HG02759 (cell line): ENCODE results near the gene NUDT3.
"Not testable (repeated sequence)": the region's sequence is repeated elsewhere in the genome, so short reads cannot be mapped to it uniquely, and the experiment has no call there.

ENCODE experiments used
- ATAC-seq: cut with Tn5 transposase; IDR thresholded peaks from one replicate; pipeline ENCODE4 v1.9.1; 2021; ENCODE audit warnings: mild to moderate bottlenecking, moderate library complexity; ENCODE audit not compliant: unreplicated experiment

The NUDT3 gene

GRCh38 chr6:34346175-34347119, 46.0 kb downstream of the NUDT3 start:
- no peak for ATAC-seq

GRCh38 chr6:34343806-34344205, 48.7 kb downstream of the NUDT3 start:
- no peak for ATAC-seq

GRCh38 chr6:34342247-34342646, 50.2 kb downstream of the NUDT3 start:
- ATAC-seq: no peak

DNA sequence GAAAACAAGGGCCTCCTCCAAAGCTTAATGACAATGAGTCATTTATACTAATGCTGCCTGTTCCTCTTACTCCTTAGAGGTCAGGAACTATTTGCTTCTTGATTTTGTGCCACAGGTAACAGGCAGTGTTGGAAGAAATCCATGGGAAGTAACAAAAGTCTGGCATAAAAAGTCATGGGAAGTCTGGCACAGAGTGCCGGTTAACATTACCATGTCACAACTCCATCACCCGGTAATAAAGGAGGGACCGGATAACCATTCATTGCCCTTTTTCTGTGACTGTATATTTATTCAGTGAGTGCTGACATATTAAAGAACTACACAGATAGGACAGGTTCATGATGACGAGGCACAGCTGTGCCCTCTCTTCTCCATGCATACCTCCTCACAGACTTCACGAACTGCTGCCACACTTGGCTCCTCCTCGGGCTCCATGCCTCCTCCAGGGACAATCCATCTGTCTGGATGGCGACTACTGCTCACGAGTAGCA, 50.9 kb downstream of the NUDT3 start:
- no peak for ATAC-seq

DNA sequence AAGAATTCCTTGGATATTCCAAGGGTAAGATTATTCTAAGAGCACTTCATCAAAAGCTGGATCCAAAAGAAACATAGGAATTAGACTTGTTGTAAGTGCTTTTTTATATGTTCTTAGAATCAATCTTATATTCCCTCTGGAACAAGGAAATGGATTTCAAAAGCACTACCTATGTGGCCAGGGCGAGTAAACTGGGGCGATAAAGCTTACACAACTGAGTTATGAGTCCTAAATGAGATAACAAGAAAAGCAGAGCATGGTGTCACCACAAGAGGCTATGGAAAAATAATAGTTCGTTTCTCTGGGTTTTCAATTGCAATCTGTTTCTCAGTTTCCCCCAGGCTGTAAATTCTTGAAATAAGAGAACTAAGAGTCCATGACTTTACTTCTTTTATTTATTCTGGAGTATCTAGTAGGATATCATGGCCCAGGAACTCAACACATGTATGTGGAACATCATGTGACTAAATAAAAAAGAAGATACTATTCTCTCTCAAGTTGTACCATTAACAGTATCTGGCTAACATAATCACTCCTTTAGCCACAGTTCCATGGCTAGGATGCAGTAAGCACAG, 51.5 kb downstream of the NUDT3 start:
- ATAC-seq: no peak

DNA sequence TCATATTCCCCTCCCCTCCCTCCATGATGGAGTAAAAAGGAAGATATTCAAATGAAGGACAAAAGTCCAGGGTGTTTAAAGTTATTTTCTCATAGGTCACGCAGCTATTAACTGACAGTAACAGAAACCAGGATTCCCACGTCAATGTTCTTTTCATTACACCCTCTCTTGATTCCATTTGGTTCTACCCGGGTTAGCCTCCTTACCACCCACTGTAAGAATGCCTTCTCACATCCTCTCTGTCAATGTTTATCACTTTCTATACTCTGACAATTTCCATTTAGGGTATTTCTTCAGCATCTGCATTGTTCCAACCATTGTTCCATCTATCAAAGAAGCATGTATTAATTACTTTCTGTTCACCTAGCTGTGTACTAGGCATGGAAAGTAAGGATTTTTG, 52.1 kb downstream of the NUDT3 start:
- ATAC-seq: no peak

DNA sequence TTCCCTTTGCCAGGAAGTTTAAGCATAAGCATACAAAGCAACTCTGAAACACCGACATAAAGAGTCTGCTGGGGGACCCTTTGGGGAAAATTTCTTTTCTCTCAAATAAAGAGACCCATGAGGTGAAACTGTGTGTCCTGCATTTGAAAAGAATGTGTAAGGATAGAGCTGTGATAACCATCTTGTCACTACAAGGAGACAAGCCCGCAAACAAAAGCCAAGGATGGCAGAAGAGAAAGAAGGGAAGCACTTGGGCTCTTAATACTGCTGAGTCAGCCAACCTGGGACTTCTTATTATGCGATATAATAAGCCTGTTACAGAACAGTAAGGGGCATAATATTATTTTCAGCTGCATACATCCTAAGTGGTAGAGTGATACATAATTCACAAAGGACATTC, 52.5 kb downstream of the NUDT3 start:
- ATAC-seq: no peak

DNA sequence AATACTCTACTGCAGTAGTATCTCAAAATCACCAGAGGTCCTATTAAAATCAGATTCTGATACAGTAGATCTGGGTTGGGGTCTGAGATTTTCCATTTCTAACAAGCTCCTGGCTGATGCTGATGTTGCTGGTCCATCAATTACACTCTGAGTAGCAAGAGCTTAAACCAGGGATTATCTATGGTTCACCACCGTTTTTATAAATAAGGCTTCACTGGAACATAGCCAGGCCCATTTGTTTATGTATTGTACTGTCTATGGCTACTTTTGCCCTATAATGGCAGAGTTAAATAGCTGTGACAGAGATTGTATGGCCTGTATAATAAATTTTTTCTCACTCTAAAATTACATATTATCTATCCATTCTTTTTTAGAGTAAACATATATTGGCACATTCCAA, 53.0 kb downstream of the NUDT3 start:
- no peak for ATAC-seq

- no peak for ATAC-seq
Observed at GRCh38 chr6:34338811-34339210, 53.7 kb downstream of the NUDT3 start.

- no peak for ATAC-seq
Observed at GRCh38 chr6:34338377-34338776, 54.1 kb downstream of the NUDT3 start.

DNA sequence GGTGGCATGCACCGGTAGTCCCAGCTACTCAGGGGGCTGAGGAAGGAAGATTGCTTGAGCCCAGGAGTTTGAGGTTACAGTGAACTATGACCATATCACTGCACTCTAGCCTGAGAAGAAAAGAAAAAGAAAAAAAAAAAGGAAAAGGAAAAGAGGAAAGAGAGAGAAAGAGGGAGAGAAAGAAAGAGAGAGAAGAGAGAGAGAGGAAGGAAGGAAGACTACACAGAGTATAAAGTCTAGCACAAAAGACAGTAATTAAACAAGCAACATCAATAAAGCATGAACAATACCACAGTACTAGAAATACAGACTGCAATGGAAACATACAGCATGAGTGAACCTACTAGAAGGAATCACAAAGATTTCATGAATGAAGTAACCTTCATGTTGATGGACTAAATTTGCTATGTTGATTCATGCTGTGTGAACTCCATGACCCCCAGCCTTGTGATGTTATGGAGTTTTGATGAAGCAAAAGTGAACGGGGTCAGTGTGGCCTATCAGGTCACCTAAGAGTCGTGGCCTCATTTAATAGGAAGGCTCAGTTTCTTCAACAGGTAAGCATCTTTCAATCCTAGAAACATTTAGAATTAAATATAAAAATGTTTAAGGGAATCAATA, 57.6 kb downstream of the NUDT3 start:
- no peak for ATAC-seq

- no peak for ATAC-seq
Observed at GRCh38 chr6:34333858-34334257, 58.6 kb downstream of the NUDT3 start.

GRCh38 chr6:34332251-34333198, 59.9 kb downstream of the NUDT3 start:
- ATAC-seq: no peak

DNA sequence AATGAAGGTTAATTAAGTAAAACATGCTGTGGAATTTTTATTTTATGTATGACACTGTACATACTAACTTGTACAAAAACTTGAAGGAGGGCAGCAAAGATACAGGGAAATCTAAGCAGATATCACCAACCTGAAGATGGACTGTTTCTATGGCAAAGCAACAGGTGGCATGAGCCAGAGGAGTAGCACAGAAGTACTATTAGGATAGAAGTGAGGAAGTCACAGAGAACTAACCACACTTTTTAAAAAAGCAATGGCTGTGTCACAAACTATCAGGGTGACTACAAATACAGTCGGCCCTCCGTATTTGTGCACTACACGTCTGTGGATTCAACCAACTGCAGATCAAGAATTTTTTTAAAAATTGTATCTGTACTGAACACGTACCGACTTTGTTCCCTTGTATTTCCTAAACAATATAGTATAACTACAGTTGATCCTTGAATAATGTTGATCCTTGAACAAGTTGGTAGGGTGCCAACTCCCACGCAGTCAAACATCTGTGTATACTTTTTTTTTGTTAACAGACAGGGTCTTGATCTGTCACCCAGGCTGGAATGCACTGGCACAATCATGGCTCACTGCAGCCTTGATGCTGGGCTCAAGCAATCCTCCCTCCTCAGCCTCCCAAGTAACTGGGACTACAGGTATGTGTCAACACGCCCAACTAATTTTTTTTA, 61.0 kb downstream of the NUDT3 start:
- no peak for ATAC-seq

GRCh38 chr6:34329814-34330213, 62.7 kb downstream of the NUDT3 start:
- not testable (repeated sequence) for ATAC-seq

- ATAC-seq: no peak
Observed at GRCh38 chr6:34328969-34329368, 63.5 kb downstream of the NUDT3 start.

DNA sequence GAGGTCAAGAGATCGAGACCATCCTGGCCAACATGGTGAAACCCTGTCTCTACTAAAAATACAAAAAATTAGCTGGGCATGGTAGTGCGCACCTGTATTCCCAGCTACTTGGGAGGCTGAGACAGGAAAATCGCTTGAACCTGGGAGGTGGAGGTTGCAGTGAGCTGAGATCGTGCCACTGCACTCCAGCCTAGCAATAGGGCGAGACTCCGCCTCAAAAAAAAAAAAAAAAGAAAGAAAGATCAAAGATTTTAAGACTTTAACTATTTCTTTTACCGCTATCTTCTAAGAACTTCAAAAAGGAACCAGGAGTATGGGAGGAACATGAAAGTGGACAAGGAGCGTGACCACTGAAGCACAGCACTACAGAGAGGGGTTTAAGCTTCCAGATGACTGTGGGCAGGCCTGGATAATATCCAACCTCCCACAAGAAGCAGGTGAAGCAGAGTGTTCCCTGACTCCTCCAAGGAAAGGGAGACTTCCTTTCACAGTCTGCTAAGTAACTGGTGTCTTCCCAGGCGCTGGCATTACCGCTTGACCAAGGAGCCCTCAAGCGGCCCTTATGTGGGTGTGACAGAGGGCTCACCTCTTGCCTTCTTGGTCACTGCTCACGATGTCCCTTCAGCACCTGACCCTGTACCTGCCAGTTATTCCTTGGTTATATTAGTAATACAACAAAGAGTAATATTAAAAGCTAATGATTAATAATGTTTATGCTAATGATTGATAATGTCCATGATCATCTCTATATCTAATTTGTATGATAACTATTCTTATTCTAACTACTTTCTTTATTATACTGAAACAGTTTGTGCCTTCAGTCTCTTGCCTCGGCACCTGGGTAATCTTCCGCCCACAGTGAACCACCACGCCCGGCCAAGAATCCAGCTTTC, 64.9 kb downstream of the NUDT3 start:
- not testable (repeated sequence) for ATAC-seq

- ATAC-seq: no peak
Observed at GRCh38 chr6:34325633-34326032, 66.8 kb downstream of the NUDT3 start.
